ENCODE results near the gene CCL24. TPM values are rescaled to one million over a fixed set of nuclear protein-coding genes. Genes with fewer than 3 reads are reported as not detected.

Gene CCL24
- polyA plus RNA-seq, 1 donor (not counting 4 experiments of a cell fraction or from before 2014, with no cell fraction given) = not detected

- DNase-seq (ENCODE audit: low read depth, low spot score) = no peak
- Histone ChIP-seq H3K27ac (ENCODE audit: control insufficient read depth, insufficient read depth, low read length) (no peak overlapping the region), H3K9me1 (ENCODE audit: control insufficient read depth, extremely low read depth, insufficient read depth, low read length) (no peaks in the 10 kb centered on the region), H3K4me1 (ENCODE audit: control insufficient read depth, extremely low read depth, insufficient read depth, low read length) (peaks cover 3% of the 10 kb centered on the region), H3K79me2 (ENCODE audit: control insufficient read depth, insufficient read depth, low read length) (no peaks in the 10 kb centered on the region), H2AFZ (ENCODE audit: control insufficient read depth, low read length) (no peak overlapping the region), H3K9me3 (ENCODE audit: control insufficient read depth, low read depth, low read length) (no peaks in the 10 kb centered on the region), H3K9ac (ENCODE audit: control insufficient read depth, extremely low read depth, insufficient read depth, low read length) (no peak overlapping the region), H3K4me2 (ENCODE audit: control insufficient read depth, extremely low read depth, insufficient read depth, low read depth, low read length) (no peak overlapping the region), H3K36me3 (ENCODE audit: control insufficient read depth in 2 of 2, extremely low read depth in 1 of 2, insufficient read depth in 2 of 2, low read length in 2 of 2) (no peaks in the 10 kb centered on the region), H4K20me1 (ENCODE audit: control insufficient read depth, extremely low read depth, insufficient read depth, low read length) (no peaks in the 10 kb centered on the region), H3K4me3 (ENCODE audit: control insufficient read depth in 2 of 3, extremely low read depth in 1 of 3, insufficient read depth in 2 of 3, low read depth in 1 of 3, low read length in 3 of 3) (no peak overlapping the region), H3K27me3 (ENCODE audit: control insufficient read depth, extremely low read depth, insufficient read depth, low read length) (peaks cover 8% of the 10 kb centered on the region)
- TF ChIP-seq, protein P1, sequence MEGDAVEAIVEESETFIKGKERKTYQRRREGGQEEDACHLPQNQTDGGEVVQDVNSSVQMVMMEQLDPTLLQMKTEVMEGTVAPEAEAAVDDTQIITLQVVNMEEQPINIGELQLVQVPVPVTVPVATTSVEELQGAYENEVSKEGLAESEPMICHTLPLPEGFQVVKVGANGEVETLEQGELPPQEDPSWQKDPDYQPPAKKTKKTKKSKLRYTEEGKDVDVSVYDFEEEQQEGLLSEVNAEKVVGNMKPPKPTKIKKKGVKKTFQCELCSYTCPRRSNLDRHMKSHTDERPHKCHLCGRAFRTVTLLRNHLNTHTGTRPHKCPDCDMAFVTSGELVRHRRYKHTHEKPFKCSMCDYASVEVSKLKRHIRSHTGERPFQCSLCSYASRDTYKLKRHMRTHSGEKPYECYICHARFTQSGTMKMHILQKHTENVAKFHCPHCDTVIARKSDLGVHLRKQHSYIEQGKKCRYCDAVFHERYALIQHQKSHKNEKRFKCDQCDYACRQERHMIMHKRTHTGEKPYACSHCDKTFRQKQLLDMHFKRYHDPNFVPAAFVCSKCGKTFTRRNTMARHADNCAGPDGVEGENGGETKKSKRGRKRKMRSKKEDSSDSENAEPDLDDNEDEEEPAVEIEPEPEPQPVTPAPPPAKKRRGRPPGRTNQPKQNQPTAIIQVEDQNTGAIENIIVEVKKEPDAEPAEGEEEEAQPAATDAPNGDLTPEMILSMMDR (optimal IDR thresholded peaks at IDR 0.05 in 1 of 3, IDR thresholded peaks at IDR 0.05 in 1 of 3, conservative IDR thresholded peaks at IDR 0.05 in 1 of 3; ENCODE audit: extremely low read depth in 1 of 3, insufficient read depth in 2 of 3, low read length in 3 of 3) = no peak
- no peak for TF ChIP-seq EZH2 (IDR thresholded peaks at IDR 0.05; ENCODE audit: low read length)
- dilution Hi-C loops (cut with MboI; ENCODE audit: extremely low pct_ligation_motif_present, low sequenced_read_pairs) = no loop called here
- no peak for FAIRE-seq
Observed at GRCh38 chr7:75796420-75796819, 17.2 kb downstream of the CCL24 start.

DNA sequence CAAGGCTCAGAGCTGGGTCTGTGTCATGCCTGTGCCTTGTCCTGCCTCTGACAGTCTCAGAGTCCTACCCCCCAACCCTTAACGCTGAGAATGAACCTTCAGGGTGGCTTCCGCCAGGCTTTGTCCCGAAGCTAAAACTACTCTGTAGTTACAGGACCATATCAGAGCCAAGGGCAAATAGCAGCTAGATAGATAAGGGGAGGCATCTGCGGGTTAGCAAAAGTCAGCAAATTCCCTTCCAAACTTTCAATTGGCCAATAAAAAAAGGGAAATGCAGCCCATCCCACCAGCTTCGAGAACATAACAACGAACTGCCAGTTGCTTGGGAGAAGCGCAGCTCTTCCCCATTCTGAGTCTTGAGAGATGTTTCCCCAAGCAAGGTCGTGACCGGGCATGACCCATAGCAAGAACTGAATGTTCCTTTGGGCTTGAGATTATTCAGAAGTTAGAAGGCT is 17.7 kb downstream of the CCL24 start:
- H3K36me3 ChIP-seq (ENCODE audit: control insufficient read depth in 2 of 2, extremely low read depth in 1 of 2, insufficient read depth in 2 of 2, low read length in 2 of 2) = no peaks in the 10 kb centered on the region
- H3K4me2 ChIP-seq (ENCODE audit: control insufficient read depth, extremely low read depth, insufficient read depth, low read depth, low read length) = no peak overlapping the region
- no peaks in the 10 kb centered on the region for H3K9me3 ChIP-seq (ENCODE audit: control insufficient read depth, low read depth, low read length)
- DNase-seq (ENCODE audit: low read depth, low spot score) (no peak), FAIRE-seq (no peak)
- peaks cover 8% of the 10 kb centered on the region for H3K27me3 ChIP-seq (ENCODE audit: control insufficient read depth, extremely low read depth, insufficient read depth, low read length)
- peaks cover 5% of the 10 kb centered on the region for H3K4me1 ChIP-seq (ENCODE audit: control insufficient read depth, extremely low read depth, insufficient read depth, low read length)
- no peak overlapping the region for H3K4me3 ChIP-seq (ENCODE audit: control insufficient read depth in 2 of 3, extremely low read depth in 1 of 3, insufficient read depth in 2 of 3, low read depth in 1 of 3, low read length in 3 of 3)
- no peaks in the 10 kb centered on the region for H3K79me2 ChIP-seq (ENCODE audit: control insufficient read depth, insufficient read depth, low read length)
- H3K9ac ChIP-seq (ENCODE audit: control insufficient read depth, extremely low read depth, insufficient read depth, low read length) = no peak overlapping the region
- TF ChIP-seq EZH2 (IDR thresholded peaks at IDR 0.05; ENCODE audit: low read length) = no peak
- TF ChIP-seq, protein P1 (optimal IDR thresholded peaks at IDR 0.05 in 1 of 3, IDR thresholded peaks at IDR 0.05 in 1 of 3, conservative IDR thresholded peaks at IDR 0.05 in 1 of 3; ENCODE audit: extremely low read depth in 1 of 3, insufficient read depth in 2 of 3, low read length in 3 of 3) = no peak
- no peak overlapping the region for H3K27ac ChIP-seq (ENCODE audit: control insufficient read depth, insufficient read depth, low read length)
- dilution Hi-C loops (cut with MboI; ENCODE audit: extremely low pct_ligation_motif_present, low sequenced_read_pairs) = no loop called here
- no peaks in the 10 kb centered on the region for H4K20me1 ChIP-seq (ENCODE audit: control insufficient read depth, extremely low read depth, insufficient read depth, low read length)
- H3K9me1 ChIP-seq (ENCODE audit: control insufficient read depth, extremely low read depth, insufficient read depth, low read length) = no peaks in the 10 kb centered on the region
- no peak overlapping the region for H2AFZ ChIP-seq (ENCODE audit: control insufficient read depth, low read length)
